CD4-positive, alpha-beta T cell treated with Interleukin-15 for 1 hour (primary cell): ENCODE results near the gene GRM7.

Experiments used
- DNase-seq: peaks from one replicate; pipeline ENCODE4 v3.0.0-alpha.2; 2020

GRM7 gene

GRCh38 chr3:7249493-7250076 is 388.7 kb downstream of the GRM7 start:
- DNase-seq: no peak

- no peak for DNase-seq
These were observed 393.3 kb downstream of the GRM7 start for GRCh38 chr3:7254251-7254650.

DNA sequence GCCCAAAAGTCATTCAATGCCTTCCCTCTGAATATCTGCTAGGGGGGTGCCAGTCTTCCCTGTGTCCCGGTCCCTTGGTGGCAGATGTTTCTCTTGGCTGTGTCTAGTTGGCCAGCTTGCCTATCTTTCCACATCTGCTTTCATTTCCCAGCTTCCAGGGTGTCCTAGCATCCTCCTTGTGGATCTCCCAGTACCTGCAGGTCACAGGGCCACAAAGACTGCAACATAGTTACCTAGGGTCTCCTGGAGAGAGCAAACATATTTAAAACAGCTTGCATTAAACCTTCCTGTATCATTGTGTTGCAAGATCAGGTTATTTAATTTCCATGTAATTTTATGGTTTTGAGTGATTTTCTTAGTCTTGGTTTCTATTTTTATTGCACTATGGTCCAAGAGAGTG is 400.1 kb downstream of the GRM7 start:
- DNase-seq: no peak

GRCh38 chr3:7263347-7264195 is 402.7 kb downstream of the GRM7 start:
- no peak for DNase-seq

DNA sequence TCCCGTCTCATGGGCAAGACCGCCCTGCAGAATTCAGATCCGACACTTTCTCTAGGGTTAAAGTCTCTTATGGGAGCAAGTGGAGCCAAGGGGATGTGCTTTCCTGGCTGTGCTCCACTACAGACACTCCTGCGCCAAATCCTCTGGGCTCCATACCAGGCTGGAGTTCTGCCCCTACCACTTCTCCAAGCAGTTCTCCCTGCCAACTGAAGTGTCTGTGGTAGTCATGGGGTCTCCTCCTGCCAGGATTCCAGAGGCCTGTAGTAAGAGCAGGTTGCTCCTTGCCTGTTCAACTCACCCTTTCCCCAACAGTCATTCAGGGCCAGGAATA is 403.2 kb downstream of the GRM7 start:
- no peak for DNase-seq

DNA sequence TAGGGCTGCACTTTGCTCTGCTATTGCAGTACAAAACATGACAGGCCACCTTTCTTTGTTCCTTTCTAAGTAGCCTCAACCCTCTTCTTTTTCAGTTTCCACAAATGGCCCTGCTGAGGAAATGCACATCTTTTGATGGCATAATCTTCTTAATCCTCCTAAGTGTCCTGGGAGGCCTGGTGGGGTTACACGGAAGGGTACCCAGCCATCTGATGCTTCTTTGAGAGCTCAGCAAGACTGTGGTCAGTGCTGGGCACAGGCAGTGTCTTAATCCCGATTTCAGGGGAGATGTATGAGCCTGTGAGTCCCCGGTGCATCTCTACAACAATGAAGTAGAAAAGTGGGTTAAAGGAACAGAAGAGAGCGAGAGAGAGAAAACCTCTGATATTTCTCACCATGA is 404.8 kb downstream of the GRM7 start:
- no peak for DNase-seq

GRCh38 chr3:7266551-7266950 is 405.6 kb downstream of the GRM7 start:
- DNase-seq: no peak

GRCh38 chr3:7270731-7271130 is 409.8 kb downstream of the GRM7 start:
- no peak for DNase-seq

GRCh38 chr3:7271631-7272030 is 410.7 kb downstream of the GRM7 start:
- no peak for DNase-seq

DNA sequence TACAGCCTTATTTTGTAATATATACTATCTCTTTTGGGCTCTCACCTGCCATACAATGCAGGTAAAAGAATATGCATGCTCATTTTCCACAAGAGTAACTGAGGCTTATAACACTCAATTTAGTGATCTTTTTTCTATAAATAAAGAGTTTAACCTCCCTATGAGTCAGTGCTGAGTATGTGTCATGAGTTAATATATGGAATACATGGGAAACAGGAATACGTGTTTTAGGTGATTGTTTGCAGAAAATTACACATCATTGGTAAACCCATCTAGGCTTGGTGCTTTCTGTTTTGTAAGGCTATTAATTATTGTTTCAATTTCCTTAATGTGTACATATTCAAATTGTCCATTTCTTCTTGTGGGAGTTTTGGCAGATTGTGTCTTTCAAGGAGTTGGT is 411.3 kb downstream of the GRM7 start:
- no peak for DNase-seq

DNA sequence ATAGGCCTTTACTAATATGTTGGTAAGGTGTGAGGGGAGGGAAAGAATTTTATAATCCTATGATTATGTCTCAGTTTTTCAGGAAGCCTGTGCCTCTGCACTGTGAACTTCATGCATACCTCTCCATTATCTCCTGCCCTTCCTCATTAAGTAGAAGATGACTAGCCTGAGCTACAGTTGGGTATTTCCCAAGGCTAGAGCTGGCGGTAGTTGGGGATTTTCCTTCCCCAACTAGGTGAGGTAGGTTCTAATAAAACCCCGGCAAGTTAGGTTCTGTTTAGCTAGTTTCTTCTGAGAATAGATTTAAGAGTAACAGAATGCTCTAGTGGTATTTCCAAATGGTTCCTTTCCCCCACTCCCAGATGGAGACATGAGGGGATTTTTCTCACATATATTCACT is 414.5 kb downstream of the GRM7 start:
- no peak for DNase-seq

DNA sequence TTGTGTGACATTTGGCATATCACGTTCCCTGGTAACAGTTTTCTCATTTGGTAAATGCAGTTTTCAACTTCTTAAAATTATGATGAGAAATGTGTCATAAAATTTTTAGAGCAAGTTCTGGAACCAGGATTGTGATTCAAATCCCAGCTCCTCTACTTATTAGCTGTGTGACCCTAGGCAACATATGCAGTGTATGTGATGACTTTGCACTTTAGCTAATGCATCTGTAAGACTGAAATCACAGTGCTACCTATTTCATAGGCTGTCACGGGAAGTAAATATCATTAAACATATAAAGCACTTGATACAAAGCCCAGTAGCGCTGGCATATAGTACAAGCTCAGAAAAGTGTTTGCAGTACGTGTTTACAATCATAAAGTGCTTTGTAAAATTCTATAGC is 419.4 kb downstream of the GRM7 start:
- no peak for DNase-seq

GRCh38 chr3:7282988-7283387 is 422.1 kb downstream of the GRM7 start:
- no peak for DNase-seq

GRCh38 chr3:7285505-7285904 is 424.6 kb downstream of the GRM7 start:
- no peak for DNase-seq

GRCh38 chr3:7288133-7288532 is 427.2 kb downstream of the GRM7 start:
- DNase-seq: no peak

GRCh38 chr3:7289121-7289520 is 428.2 kb downstream of the GRM7 start:
- no peak for DNase-seq

DNA sequence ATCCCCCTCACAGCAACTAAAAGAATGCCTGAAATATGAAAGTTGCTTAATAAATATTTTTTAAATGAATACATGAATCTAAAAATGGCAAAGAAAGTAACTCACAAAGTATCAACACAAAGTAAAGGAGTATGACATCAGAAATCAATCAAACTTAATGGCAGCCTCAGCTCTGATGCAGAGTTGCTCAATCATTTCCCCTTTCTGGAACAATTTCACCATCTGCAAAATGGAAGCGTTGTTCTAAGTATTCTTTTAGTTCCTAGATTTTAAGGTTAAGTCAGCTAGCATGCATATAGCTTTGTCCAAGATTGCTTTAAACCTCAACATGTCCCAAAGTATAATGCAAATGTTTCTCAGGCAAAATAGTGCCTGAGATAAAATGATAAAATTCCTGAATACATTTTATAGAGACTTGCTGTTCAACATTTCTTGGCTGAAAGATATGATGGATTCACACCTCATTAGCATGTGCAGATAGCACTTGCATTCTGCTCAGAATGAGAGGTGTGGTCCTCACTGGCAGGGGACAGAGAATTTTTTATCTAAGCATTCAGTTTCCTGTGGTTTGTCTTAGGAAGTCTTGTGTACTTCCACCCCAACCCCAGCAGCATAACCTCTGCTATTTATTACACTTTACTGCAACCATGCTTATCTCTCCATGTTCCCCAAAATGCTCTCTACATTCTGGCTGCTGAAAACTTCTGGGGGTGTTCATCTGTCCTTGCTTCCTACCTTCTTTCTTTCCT is 429.3 kb downstream of the GRM7 start:
- no peak for DNase-seq

DNA sequence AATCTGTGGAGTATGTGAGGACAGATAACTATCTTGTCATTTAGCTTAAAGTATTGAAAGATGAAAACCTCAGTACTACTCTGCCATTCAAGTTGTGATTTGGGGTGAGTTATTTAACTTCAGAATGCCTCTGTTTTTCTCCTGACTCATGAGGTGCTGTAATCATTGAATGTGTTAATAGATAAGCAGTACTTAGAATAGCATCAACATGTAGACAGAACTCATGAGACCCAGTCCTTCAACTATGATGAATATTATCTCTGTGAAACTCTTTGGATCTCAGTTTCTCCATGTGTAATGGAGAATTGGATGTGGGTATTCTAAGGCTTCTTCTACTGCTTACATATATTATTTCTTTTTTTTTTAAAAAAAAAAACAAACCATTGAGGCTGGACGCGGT is 431.4 kb downstream of the GRM7 start:
- no peak for DNase-seq

GRCh38 chr3:7293286-7293685 is 432.4 kb downstream of the GRM7 start:
- no peak for DNase-seq

DNA sequence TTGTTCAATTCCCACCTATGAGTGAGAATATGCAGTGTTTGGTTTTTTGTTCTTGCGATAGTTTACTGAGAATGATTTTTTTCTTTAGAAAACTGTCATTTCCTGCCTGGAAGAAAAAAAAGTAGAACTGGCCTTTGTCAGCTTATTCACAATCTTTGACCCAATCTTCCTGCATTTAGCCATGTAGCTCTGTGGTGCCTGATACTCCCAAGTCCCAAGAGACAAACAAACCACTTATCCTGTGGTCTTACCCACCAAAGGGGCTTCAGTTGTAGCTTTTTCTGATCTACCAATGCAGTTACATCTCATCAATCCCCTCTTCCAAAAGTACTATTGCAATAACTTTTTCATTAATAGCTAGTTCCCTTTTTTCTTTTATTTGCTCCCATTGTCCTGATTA is 444.6 kb downstream of the GRM7 start:
- no peak for DNase-seq

GRCh38 chr3:7306901-7307300 is 446.0 kb downstream of the GRM7 start:
- DNase-seq: no peak

DNA sequence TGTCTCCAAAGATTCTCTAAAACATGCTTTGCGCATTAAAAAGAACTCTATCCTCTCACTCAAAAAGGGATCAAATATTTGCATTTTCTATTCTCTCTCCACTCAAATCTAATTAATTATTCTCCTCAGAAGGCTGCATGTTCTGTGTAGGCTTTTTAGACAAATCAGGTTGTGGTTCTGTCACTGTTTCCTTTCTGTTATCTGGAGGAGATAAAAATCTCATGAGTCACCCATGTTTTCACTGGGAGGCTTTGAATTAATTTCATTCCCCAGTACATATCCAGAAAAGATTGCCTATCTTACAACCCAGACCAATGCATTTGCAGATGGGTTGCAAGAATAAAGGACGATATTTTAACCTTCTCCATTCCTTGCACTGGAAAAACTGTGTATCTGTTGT is 446.5 kb downstream of the GRM7 start:
- no peak for DNase-seq

DNA sequence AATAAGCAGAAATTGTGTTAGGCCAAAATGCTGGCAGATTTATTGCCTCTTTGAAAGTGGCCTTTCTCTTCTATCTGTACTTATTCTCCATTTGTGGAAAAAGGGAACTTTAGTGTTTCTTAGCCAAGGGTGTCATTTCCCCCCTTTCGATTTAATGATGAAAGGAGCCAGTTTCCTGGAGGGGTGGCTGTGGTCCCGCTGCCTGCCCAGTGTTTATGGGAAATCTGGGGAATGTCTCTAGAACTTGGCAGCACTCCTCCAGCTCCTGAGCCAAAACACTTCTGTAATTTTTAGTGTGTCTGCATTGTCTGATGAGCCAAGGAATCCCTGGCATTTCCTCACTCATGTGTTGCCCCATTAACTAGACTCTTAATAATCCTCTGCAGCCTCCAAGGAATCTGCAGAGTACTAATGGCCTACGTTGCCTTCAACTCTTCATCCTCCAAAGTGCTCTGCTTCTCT is 448.8 kb downstream of the GRM7 start:
- DNase-seq: no peak

DNA sequence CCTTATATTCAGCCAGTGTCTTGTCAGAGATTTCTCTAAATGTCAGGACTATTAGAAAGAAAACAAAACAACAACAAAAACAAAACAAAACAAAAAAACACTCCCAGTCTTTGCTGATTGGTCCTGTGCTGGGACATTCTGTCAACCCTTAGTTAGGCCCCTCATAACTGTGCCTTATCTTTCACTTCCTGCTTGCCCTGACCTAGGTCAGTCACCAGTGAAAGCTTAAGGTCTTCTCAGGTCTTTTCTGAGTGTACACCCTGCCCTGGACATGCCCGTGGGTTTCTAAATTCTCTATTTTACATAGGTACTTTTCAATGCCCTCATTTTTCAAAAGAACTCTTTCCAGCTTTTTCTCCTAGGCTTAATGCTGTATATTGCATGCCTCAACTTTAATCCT is 454.1 kb downstream of the GRM7 start:
- DNase-seq: no peak
